IMR-90 (cell line): ENCODE data around the gene DHH. TPM values are rescaled to one million over a fixed set of nuclear protein-coding genes. Genes with fewer than 3 reads are reported as not detected.

Experiments
- ATAC-seq: fragments of 200-7000 bp; cut with Tn5 transposase; 2 replicates; pipeline ENCODE4 v1.9.1; 2020; ENCODE audit warnings: low read depth, mild to moderate bottlenecking, moderate library complexity
- BruUV-seq: library from RNA; stranded (reverse); fragments of 400-500 nt; replicated peaks from 2 replicates; lab custom pipeline; 2021; lab: Mats Ljungman, UMichigan
- CTCF ChIA-PET: fragments of 300-600 bp; formaldehyde crosslinking; extraction: SDS; loops from one replicate; lab custom pipeline; 2021; ENCODE audit warnings: antibody characterized with exemption; lab: Yijun Ruan, JAX
- POLR2A ChIA-PET: fragments of 300-600 bp; sonication (Branson Sonifier 250); formaldehyde crosslinking; loops from one replicate; lab custom pipeline; 2022; ENCODE audit warnings: antibody characterized with exemption; ENCODE audit not compliant: unreplicated experiment; lab: Charles Lee
- DNase-seq: peaks from one replicate; pipeline ENCODE4 v3.0.0; 2013
- H2AFZ ChIP-seq: replicated peaks from 2 replicates; pipeline ENCODE3; 2013; ENCODE audit warnings: low read length, mild to moderate bottlenecking; ENCODE audit not compliant: poor library complexity
- H2AK5ac ChIP-seq: 2 replicates; pipeline ENCODE4 v1.6.1; 2013; ENCODE audit warnings: low read depth, low read length, inconsistent platforms
- H2AK9ac ChIP-seq: replicated peaks from 2 replicates; pipeline ENCODE3; 2013; ENCODE audit warnings: mild to moderate bottlenecking, low read depth, low read length, moderate library complexity; ENCODE audit not compliant: poor library complexity
- H2BK120ac ChIP-seq: 2 replicates; pipeline ENCODE4 v1.6.1; 2013; ENCODE audit warnings: low read depth, low read length, inconsistent platforms
- H2BK15ac ChIP-seq: 3 replicates; pipeline ENCODE4 v1.6.1; 2013; ENCODE audit warnings: low read depth, low read length, inconsistent platforms
- H2BK20ac ChIP-seq: 2 replicates; pipeline ENCODE4 v1.6.1; 2013; ENCODE audit warnings: low read depth, mild to moderate bottlenecking, inconsistent platforms, low read length, moderate library complexity
- H2BK5ac ChIP-seq: 2 replicates; pipeline ENCODE4 v1.6.1; 2013; ENCODE audit warnings: mild to moderate bottlenecking, low read depth, low read length, inconsistent platforms; ENCODE audit not compliant: poor library complexity, severe bottlenecking
- H3K14ac ChIP-seq: replicated peaks from 2 replicates; pipeline ENCODE4 v1.6.1; 2013; ENCODE audit warnings: low read depth, low read length, inconsistent platforms
- H3K18ac ChIP-seq: 2 replicates; pipeline ENCODE4 v1.6.1; 2013; ENCODE audit warnings: low read depth, low read length, control low read depth
- H3K23ac ChIP-seq: 2 replicates; pipeline ENCODE4 v1.6.1; 2013; ENCODE audit warnings: low read depth, low read length, inconsistent platforms
- H3K27ac ChIP-seq: 2 replicates; pipeline ENCODE4 v1.5.1; 2013; ENCODE audit warnings: mild to moderate bottlenecking, control low read depth, low read length; ENCODE audit not compliant: insufficient read depth
- H3K27me3 ChIP-seq: 2 replicates; pipeline ENCODE4 v1.6.1; 2013; ENCODE audit warnings: low read length; ENCODE audit not compliant: control insufficient read depth, insufficient read depth
- H3K36me3 ChIP-seq: 2 replicates; pipeline ENCODE4 v1.6.1; 2013; ENCODE audit warnings: low read length, mixed read lengths; ENCODE audit not compliant: control insufficient read depth, insufficient read depth
- H3K4ac ChIP-seq: 2 replicates; pipeline ENCODE4 v1.6.1; 2013; ENCODE audit warnings: low read depth, low read length, inconsistent platforms
- H3K4me1 ChIP-seq: 2 replicates; pipeline ENCODE4 v1.6.1; 2013; ENCODE audit warnings: low read length, mixed read lengths; ENCODE audit not compliant: control insufficient read depth, insufficient read depth
- H3K4me2 ChIP-seq: 2 replicates; pipeline ENCODE4 v1.6.1; 2013; ENCODE audit warnings: low read depth, mild to moderate bottlenecking, control low read depth, low read length, moderate library complexity
- H3K4me3 ChIP-seq: 2 replicates; pipeline ENCODE4 v1.5.1; 2013; ENCODE audit warnings: low read depth, mild to moderate bottlenecking, control low read depth, low read length, moderate library complexity; ENCODE audit not compliant: insufficient read depth
- H3K56ac ChIP-seq: 2 replicates; pipeline ENCODE4 v1.6.1; 2013; ENCODE audit warnings: low read length, inconsistent platforms; ENCODE audit not compliant: insufficient read depth; ENCODE audit errors: extremely low read depth
- H3K79me1 ChIP-seq, 2 experiments: 2 replicates each; pipeline ENCODE4 v1.6.1; 2013; ENCODE audit warnings: low read length in 2 of 2, inconsistent platforms in 1 of 2, low read depth in 1 of 2
- H3K9ac ChIP-seq: 2 replicates; pipeline ENCODE4 v1.6.1; 2013; ENCODE audit warnings: low read depth, low read length, control low read depth
- H3K9me1 ChIP-seq: 2 replicates; pipeline ENCODE4 v1.6.1; 2013; ENCODE audit warnings: low read length, inconsistent platforms; ENCODE audit not compliant: insufficient read depth
- H3K9me3 ChIP-seq: 2 replicates; pipeline ENCODE4 v1.6.1; 2013; ENCODE audit warnings: low read length; ENCODE audit not compliant: control insufficient read depth, insufficient read depth
- H4K20me1 ChIP-seq: 2 replicates; pipeline ENCODE4 v1.6.1; 2013; ENCODE audit warnings: low read length, inconsistent platforms; ENCODE audit not compliant: insufficient read depth
- H4K5ac ChIP-seq: 2 replicates; pipeline ENCODE4 v1.6.1; 2013; ENCODE audit warnings: mild to moderate bottlenecking, low read depth, low read length, control low read depth
- H4K8ac ChIP-seq, 2 experiments: 2 replicates each; pipeline ENCODE4 v1.6.1; 2013; ENCODE audit warnings: low read depth in 2 of 2, low read length in 2 of 2, control low read depth in 1 of 2, inconsistent platforms in 1 of 2
- H4K91ac ChIP-seq: 2 replicates; pipeline ENCODE4 v1.6.1; 2013; ENCODE audit warnings: low read depth, low read length, inconsistent platforms; ENCODE audit not compliant: insufficient read depth
- BHLHE40 ChIP-seq: fragments of 150-350 bp; IDR thresholded peaks from 2 replicates; pipeline ENCODE4 v1.6.1; 2016; ENCODE audit warnings: mild to moderate bottlenecking, low read depth, low read length
- CHD1 ChIP-seq: IDR thresholded peaks from 2 replicates; pipeline ENCODE4 v1.6.1; 2012; ENCODE audit warnings: low read depth, low read length, improper control_type of control experiment
- FOS ChIP-seq: fragments of 150-350 bp; IDR thresholded peaks from 2 replicates; pipeline ENCODE4 v1.6.1; 2016; ENCODE audit warnings: low read depth, low read length
- MXI1 ChIP-seq: IDR thresholded peaks from 2 replicates; pipeline ENCODE4 v1.6.1; 2012; ENCODE audit warnings: low read depth, mild to moderate bottlenecking, low read length, moderate library complexity, borderline replicate concordance
- NFE2L2 ChIP-seq: fragments of 150-350 bp; IDR thresholded peaks from 2 replicates; pipeline ENCODE4 v1.6.1; 2016; ENCODE audit warnings: low read depth, mild to moderate bottlenecking, low read length
- POLR2A ChIP-seq: IDR thresholded peaks from 2 replicates; pipeline ENCODE4 v1.6.1; 2012; ENCODE audit warnings: mild to moderate bottlenecking, low read depth, low read length
- RAD21 ChIP-seq: IDR thresholded peaks from 2 replicates; pipeline ENCODE4 v1.6.1; 2012; ENCODE audit warnings: low read length, improper control_type of control experiment
- RFX5 ChIP-seq: IDR thresholded peaks from 2 replicates; pipeline ENCODE4 v1.8.0; 2012; ENCODE audit warnings: low read depth, mild to moderate bottlenecking, low read length, moderate library complexity
- WGBS, 2 experiments: methylation state at CpG; one replicate each; pipeline versions ENCODE4 v1.1.5 to v1.1.7; 2013; ENCODE audit warnings: missing lambda C conversion rate in 2 of 2; ENCODE audit not compliant: insufficient read length in 1 of 2; ENCODE audit errors: extremely low coverage in 2 of 2; 5-methylcytosine and 5-hydroxymethylcytosine counted together
- dilution Hi-C: fragments of 300-500 bp; cut with HindIII; formaldehyde crosslinking; loops from one replicate; pipeline ENCODE4 v1.14.3; 2018; ENCODE audit warnings: low sequenced_read_pairs; ENCODE audit not compliant: unreplicated experiment
- in situ Hi-C: fragments of 300-500 bp; cut with MboI; formaldehyde crosslinking; loops from 3 replicates; pipeline ENCODE4 v1.14.3; 2019; ENCODE audit warnings: low sequenced_read_pairs, inconsistent platforms, mixed read lengths
- intact Hi-C: fragments of 100-400 bp; cut with micrococcal nuclease; formaldehyde crosslinking; loops from 2 replicates; pipeline ENCODE4 v1.10.0; 2022
- polyA plus RNA-seq, 3 experiments: library from polyadenylated mRNA; depleted of rRNA; stranded (reverse); fragments of >200 nt; gene quantifications; 2 replicates each; pipeline ENCODE4 v1.2.3, GENCODE V29; 2012; ENCODE audit warnings: low replicate concordance in 1 of 3
- total RNA-seq: library from RNA; depleted of rRNA; stranded (reverse); fragments of >200 nt; gene quantifications from 2 replicates; pipeline ENCODE4 v1.2.3, GENCODE V29; 2012

The DHH gene
- total and polyA plus RNA-seq, 2 of the 4 experiments (the other 2 are of a cell fraction) = under 0.01 to 0.07 TPM

- Histone ChIP-seq H4K5ac (no peak overlapping the region), H3K9me3 (no peaks in the 10 kb centered on the region), H2BK120ac (no peak overlapping the region), H3K79me1 (peaks cover 44 to 69% of the 10 kb centered on the region in 2 experiments), H4K91ac (no peak overlapping the region), H3K4ac (no peak overlapping the region), H4K20me1 (peaks cover 61% of the 10 kb centered on the region), H2AK9ac (peak overlapping the region; percentile 46), H3K18ac (no peak overlapping the region), H3K4me1 (peaks cover 13% of the 10 kb centered on the region), H3K9me1 (peaks cover 36% of the 10 kb centered on the region), H3K27ac (no peak overlapping the region), H3K36me3 (peaks cover 63% of the 10 kb centered on the region), H3K14ac (no peak overlapping the region), H3K4me2 (no peak overlapping the region), H4K8ac (no peak overlapping the region), H3K9ac (no peak overlapping the region), H2BK15ac (no peak overlapping the region), H3K4me3 (no peak overlapping the region), H3K27me3 (no peaks in the 10 kb centered on the region), H3K56ac (no peak overlapping the region), H3K23ac (no peak overlapping the region), H2AK5ac (no peak overlapping the region), H2BK20ac (no peak overlapping the region), H2AFZ (no peak overlapping the region), H2BK5ac (no peak overlapping the region)
- in situ Hi-C loops = no loop called here
- ChIA-PET POLR2A (no interaction called here), CTCF (interaction anchor here (0.6 kb wide), 1 partner anchor 164 kb away, joined by 5 read pairs; no protein-coding TSS in a partner anchor)
- ATAC-seq (no peak), DNase-seq (no peak)
- BruUV-seq = no TSS peak
- dilution Hi-C loops = no loop called here
- WGBS, 2 experiments = 80% methylated on average over 1 of the region's 3 CpGs; no CpG with 5 or more reads in 1 of the 2 experiments
- TF ChIP-seq POLR2A (no peak), NFE2L2 (no peak), CHD1 (no peak), RAD21 (no peak), MXI1 (no peak), RFX5 (no peak), FOS (no peak), BHLHE40 (no peak)
- intact Hi-C loops = no loop called here
These were observed 10.2 kb upstream of the DHH start for GRCh38 chr12:49104822-49105221.
